AG20443 (cell line): ENCODE data around the gene CD209.

ENCODE experiments used
- DNase-seq: peaks from one replicate; pipeline ENCODE4 v3.0.0; 2012; ENCODE audit warnings: low spot score, mixed read lengths

The CD209 gene

DNA sequence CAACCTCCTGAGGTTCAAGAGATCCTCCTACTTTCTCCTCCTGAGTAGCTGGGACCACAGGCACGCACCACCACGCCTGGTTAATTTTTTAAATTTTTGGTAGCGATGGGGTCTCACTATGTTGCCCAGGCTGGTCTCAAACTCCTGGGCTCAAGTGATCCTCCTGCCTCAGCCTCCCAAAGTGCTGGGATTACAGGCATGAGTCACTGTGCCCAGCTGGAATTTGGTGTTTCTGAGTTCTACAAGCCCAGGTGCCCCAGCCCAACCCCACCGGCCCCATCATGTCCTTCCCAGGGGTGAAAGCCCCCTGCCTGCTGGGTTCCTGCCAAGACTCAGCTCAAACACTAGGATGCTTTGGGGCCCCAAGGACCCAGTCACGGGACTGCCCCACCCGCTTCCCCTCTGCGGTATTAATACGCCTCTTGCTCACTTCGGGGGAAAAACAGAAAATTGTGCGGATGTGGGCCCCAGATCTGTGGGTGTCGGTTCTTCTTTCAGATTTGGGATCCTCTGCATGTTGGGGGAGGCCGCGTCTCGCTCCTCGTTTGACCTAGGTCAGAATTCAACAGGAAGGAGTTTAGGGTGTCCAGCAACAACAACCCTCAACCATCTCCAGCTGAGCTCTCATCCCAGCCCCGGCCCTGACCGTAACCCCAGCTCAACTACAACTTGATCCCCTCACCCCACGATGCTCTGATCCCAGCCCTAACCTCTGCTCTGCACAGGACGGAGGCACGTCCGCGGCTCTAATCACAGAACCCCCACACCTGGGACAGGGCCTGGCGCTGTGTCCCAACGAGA is 41.7 kb downstream of the CD209 start:
- no peak for DNase-seq

DNA sequence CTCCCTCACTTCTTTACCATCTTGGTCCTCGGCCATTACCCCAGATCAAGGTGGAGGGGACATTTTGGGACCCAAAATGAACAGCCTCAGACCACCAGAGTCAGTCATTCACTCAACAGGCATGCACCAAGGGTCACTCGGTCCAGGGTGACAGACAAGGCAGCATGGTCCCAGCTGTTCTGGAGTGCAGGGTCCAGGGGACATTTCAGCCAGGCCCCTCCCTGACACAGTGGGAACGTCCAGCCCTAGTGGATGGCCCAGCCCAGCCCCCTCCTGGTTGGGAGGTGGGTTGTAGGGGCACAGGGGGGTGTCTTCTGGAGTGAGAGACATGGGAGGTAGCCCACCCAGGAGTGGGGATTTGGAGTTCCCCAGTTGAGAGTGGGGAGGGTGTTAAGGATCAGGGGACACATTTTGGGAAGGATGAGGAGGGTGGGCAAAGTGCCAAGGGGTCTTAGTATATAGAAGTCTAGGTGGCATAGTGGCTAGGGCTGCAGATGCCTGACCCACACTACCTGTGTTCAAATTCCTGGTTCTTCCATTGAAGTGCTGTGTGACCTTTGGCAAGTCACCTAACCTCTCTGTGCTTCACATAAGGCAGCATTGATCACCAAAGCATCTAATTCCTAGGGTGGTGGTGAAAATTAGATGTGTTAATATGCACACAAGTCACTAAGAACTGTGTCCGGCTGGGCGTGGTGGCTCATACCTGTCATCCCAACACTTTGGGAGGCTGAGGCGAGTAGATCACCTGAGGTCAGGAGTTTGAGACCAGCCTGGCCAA is 42.9 kb downstream of the CD209 start:
- no peak for DNase-seq

DNA sequence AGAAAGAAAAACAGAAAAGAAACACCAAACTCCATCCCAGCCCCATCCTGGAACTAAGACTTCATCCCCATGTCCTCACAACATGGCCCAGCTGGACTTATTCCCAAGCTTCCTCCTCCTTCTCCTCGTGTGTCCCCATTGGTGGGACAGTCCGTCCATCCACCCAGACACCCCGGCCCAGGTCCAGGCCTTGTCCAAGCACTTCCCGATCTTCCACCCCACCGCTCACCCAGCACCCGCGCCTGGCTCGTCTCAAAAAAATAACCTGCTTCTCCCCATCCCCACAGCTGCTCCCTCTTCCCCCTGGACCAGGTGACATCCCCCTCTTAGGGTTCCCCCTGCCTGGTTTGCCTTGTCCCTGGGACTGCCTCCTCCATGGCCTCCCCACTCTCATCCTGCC is 44.0 kb downstream of the CD209 start:
- no peak for DNase-seq

DNA sequence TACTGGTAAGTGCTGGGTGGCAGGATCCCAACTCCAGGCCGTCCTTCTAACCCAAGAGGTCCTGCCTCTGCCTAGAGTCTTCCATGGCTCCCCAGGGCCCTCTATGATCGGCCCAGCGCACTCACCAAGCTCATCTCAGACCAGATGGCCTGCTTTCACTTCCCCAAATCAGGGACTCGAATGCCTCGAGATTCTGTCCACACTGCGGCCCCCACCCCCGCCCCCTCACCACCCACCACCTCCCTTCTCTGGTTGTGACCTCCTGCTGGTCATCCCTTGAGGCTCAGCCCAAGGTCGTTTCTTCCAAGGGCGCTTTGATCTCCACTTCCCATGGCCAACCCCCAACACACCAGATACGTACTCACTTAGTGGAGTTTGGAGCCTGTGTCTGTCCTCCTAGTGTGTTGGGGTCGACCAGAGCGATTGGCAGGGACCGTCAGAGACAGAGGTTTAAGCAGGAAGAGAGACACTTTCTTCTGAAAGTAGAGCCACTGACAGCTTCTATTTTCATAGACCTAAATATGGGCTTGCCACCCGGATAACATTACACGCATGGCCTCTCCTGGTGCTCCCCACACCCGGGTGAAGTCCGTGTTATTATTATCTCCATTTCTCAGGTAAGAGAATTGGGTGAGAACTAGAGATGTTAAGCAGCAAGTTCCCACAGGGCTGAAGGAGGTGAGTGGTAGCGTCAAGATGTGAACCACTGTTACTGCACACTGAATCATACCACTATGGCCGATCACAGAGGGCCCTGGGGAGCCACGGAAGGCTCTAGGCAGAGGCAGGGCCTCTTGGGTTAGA is 45.5 kb downstream of the CD209 start, which contains the start of gene FCER2:
FCER2 (minus strand) TSS at position 478 of the 804 bp plus-strand sequence. CDS start 2,371 bp downstream, outside the sequence.
- DNase-seq: no peak

DNA sequence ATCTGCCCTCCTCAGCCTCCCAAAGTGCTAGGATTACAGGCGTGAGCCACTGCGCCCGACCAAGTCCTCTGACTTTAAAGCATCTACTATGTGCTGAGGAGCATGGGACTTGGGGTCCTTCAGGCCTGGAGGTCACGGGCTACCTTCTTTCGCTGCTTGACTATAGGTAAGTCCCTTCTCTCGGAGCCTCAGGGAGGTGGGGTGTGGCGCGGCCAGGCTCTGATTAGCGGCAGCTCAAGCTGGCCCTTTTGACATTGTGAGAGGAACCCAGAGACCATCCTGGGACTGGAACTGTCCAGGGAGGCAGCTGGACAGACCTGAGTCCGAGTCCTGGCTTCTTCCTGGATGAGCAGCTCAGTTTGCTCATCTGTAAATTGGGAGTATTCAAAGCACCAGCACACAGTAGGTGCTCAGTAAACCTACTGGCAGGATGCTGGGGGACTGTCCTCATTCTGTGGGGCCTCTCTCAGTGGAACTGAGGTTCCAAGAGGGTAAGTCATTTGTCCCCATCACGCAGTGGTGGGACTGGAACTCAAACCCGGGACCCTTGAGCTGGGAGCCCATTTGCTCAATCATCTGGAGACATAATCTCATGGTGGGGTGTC is 46.2 kb downstream of the CD209 start:
- no peak for DNase-seq

DNA sequence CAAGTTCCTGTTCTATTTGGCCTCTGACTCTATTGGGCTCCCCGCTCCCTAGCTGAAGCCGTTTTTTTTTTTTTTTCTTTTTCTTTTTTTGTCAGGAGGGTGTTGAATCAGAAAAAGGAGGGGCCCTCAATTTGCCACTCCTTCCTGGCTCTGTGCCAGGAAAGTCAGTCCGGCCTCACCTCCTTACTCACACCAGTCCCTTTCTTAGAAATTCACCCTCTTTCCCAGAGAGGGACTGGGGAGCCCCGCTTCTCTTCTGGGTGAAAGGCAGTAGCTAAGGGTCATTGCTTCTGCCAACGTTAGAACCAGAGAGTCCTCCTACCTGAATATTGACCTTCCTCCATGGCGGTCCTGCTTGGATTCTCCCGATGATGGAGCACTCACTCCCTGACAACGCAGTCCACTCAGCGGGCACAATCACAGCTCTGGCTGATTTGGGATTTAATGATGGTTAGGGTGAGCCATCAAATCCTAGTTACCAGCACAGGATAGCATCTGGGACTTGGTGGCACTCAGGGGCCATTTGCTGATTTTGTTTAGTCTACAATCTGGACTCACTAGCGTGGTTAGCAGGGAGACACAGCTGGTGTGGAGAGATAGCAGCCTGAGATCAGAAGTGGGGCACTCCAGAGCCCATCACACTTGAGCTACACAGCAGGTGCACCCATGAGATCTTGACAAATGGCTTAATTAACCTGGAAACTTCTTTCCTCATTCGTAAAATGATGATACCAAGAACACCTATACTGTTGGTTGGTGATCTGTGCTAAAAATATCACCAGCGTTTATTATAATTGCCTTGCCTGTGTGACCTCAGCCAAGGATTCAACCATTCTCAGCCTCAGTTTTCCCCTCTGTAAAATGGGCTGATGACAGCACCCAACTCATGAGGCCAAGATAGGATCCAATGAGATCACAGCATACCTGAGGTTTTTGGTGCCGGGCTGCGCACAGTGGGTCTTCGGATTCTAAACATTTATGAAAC is 47.6 kb downstream of the CD209 start:
- DNase-seq: no peak

DNA sequence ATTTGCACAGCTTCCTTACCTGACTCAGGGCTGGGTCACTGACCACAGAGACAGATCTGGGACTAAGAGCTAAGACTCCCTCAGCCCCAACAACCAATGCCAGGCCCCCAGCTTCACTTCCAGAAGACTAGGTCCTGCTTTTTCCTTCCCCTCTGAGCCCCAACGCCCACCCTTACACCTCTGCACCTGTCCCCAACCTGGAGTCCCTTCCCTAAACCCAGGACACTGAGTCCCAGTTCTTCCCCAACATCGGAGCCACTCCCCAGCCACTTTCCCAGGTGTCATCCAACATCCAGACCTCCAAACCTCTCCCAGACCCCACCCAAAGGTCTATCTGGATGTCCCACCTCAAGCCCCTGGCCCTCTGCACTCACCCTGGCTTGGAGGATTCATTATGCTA is 48.3 kb downstream of the CD209 start:
- DNase-seq: no peak

DNA sequence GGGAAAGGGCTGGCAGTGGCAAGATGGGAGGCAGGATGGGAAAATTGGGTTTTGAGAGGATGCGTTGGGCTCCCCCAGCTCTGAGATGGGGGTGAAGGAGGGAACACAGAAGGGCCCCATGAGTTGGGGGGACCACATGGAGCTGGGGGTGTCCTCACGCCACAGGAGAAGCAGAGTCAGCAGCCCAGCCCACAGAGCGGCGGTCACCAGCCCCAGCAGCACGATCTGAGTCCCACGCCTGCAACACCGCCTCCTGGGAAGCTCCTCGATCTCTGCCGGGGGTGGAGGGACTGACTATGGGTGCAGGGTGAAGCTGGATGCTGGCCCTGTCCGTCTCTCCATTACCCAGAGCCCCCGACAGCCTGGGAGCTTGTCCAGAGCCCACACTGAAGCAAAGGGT is 48.8 kb downstream of the CD209 start:
- no peak for DNase-seq

DNA sequence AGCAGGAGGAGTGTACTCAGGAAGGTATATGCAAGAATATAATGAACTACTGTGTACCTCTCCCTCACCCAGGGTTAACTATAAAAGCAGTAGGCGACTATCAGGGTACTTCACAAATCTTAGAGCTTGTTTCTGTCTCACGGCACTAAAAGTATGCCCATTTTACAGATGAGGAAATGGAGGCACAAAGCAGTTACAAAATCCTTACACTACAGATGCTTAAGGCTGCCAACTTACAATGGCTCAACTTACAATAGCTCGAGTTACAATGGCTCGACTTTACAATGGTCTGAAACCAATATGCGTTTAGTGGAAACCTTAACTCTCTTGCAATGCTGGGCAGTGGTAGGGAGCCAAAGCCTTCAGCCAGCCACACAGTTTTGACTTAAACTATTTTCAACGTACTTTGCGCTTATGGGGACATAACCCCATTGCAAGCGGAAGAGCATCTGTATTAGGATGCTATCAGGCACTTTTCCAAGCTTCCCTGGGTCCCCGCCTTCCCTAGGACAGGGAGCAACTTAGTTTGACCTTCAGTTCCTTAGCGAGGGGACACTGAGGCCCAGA is 49.5 kb downstream of the CD209 start:
- no peak for DNase-seq

DNA sequence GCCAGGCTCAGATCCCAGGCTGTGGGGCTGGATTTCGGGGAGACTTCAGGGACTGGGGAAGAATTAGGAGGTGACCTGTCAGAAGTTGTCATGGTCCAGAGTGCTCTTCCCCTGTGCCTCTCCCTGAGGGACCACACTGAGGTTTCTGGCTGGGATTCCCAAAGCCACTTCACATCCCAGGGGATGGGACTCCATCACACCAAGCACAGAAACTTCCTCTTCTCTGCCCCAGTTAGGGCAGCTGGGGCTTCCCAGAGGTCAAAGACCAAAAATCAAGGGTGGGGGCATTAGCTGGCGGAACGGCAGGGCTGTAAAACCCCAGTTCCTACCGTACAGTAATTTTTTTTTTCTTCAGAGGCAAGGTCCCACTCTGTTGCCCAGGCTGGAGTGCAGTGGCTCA is 52.8 kb downstream of the CD209 start:
- no peak for DNase-seq

DNA sequence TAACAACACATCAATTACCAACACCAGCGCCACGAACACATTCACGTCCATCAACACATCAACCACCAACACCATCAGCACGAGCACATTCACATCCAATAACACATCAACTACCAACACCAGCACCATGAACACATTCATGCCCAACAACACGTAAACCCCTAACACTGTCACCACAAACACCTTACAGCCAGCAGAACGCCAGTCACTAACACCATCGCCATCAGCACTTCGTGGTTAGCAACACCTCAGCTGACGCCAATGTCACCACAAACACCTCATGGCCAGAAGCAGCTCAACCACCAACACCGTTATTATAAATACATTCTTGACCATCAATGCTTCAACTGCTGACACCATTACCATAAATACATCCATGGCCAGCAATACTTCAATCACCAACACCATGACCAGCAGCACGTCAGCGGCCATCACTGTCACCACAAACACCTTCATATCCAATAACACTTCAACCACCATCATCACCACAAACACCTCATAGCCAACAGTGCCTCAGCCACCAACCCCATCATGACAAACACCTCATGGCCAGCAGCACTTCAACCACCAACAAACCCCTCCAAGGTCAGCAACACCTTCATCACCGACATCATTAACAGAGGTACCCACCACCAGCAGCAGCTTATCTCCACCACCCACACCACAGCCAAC is 54.8 kb downstream of the CD209 start:
- DNase-seq: no peak

DNA sequence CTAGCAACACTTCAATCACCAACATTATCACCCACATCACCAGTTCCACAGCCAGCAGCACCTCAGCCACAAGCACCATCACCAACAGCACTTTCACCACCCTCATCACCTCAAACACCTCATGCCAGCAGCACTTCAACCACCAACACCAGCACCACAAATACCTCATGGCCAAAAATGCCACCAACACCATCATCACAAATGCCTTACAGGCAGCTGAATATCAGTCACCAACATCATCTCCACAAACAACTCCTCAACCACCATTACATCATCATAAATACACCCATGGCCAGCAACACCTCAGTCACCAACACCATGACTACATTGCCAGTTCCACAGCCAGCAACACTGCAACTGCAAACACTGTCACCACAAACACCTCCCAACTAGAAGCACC is 55.8 kb downstream of the CD209 start:
- DNase-seq: no peak

DNA sequence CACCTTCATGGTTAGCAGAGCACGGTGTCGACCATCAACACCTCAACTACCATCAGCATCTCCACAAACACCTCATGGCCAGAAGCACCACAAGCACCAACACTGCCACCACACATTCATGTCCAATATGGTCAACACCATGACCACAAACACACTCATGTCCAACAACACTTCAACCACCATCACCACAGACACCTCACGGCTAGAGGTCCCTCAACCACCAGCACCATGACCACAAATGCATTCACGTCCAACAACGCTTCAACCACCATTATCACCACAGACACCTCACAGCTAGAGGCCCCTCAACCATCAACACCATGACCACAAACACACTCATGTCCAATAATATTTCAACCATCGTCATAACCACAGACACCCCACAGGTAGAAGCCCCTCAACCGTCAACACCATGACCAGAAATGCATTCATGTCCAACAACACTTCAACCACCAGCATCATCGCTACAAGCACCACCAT is 56.5 kb downstream of the CD209 start:
- DNase-seq: no peak
